Hepatocyte (in vitro differentiated cells): Measurements from ENCODE around the gene RPS6KA2. TPM values are rescaled to one million over a fixed set of nuclear protein-coding genes. Genes with fewer than 3 reads are reported as not detected.

Experiments used
- DNase-seq: peaks from one replicate; pipeline ENCODE4 v3.0.0-alpha.2; 2016; ENCODE audit warnings: low spot score
- H2AFZ ChIP-seq: fragments of 200-600 bp; sonication (generic); 2 replicates; pipeline ENCODE4 v1.6.0; 2016; ENCODE audit warnings: antibody characterized with exemption, mild to moderate bottlenecking
- H3K27ac ChIP-seq: fragments of 200-600 bp; sonication (generic); 2 replicates; pipeline ENCODE4 v1.5.1; 2016; ENCODE audit warnings: mild to moderate bottlenecking
- H3K27me3 ChIP-seq: fragments of 200-600 bp; sonication (generic); 2 replicates; pipeline ENCODE4 v1.6.1; 2016
- H3K36me3 ChIP-seq: fragments of 200-600 bp; sonication (generic); replicated peaks from 2 replicates; pipeline ENCODE4 v1.5.1; 2016; ENCODE audit warnings: low read depth; ENCODE audit not compliant: insufficient read depth
- H3K4me1 ChIP-seq: fragments of 200-600 bp; sonication (generic); 2 replicates; pipeline ENCODE4 v1.5.1; 2016; ENCODE audit warnings: mild to moderate bottlenecking, moderate library complexity; ENCODE audit not compliant: insufficient read depth
- H3K4me2 ChIP-seq: fragments of 200-600 bp; sonication (generic); 2 replicates; pipeline ENCODE4 v1.6.0; 2016
- H3K4me3 ChIP-seq: fragments of 200-600 bp; sonication (generic); 2 replicates; pipeline ENCODE4 v1.5.1; 2016; ENCODE audit warnings: mild to moderate bottlenecking
- H3K79me2 ChIP-seq: fragments of 200-600 bp; sonication (generic); 2 replicates; pipeline ENCODE4 v1.6.0; 2017; ENCODE audit warnings: mild to moderate bottlenecking
- H3K9me2 ChIP-seq: fragments of 200-600 bp; sonication (generic); replicated peaks from 2 replicates; pipeline ENCODE4 v1.6.0; 2017; ENCODE audit warnings: mild to moderate bottlenecking; ENCODE audit not compliant: insufficient read depth
- H3K9me3 ChIP-seq: fragments of 200-600 bp; sonication (generic); 2 replicates; pipeline ENCODE4 v1.5.1; 2016; ENCODE audit warnings: low read depth, mild to moderate bottlenecking
- H4K20me1 ChIP-seq: fragments of 200-600 bp; sonication (generic); 2 replicates; pipeline ENCODE4 v1.6.0; 2016; ENCODE audit warnings: mild to moderate bottlenecking; ENCODE audit not compliant: insufficient read depth, poor library complexity, severe bottlenecking
- CTCF ChIP-seq: fragments of 200-600 bp; sonication (generic); IDR thresholded peaks from 2 replicates; pipeline ENCODE4 v1.5.1; 2016; ENCODE audit warnings: antibody characterized with exemption, mild to moderate bottlenecking; ENCODE audit not compliant: poor library complexity
- EZH2 ChIP-seq: fragments of 200-600 bp; sonication (generic); IDR thresholded peaks from 2 replicates; pipeline ENCODE4 v1.6.1; 2016; ENCODE audit warnings: antibody characterized with exemption, mild to moderate bottlenecking, borderline replicate concordance
- EZH2phosphoT487 ChIP-seq: fragments of 200-600 bp; sonication (generic); IDR thresholded peaks from one replicate; pipeline ENCODE4 v1.6.1; 2018; ENCODE audit warnings: antibody characterized with exemption, mild to moderate bottlenecking, low read depth, moderate library complexity; ENCODE audit not compliant: unreplicated experiment, severe bottlenecking
- WGBS: methylation state at CpG from one replicate; pipeline ENCODE4 v1.1.6; 2016; ENCODE audit warnings: low lambda C conversion rate; ENCODE audit errors: missing lambda C conversion rate; 5-methylcytosine and 5-hydroxymethylcytosine counted together
- polyA plus RNA-seq: library from polyadenylated mRNA; unstranded; fragments of >200 nt; fragmentation: Nextera tagmentation; extraction: Ambion mirVana; gene quantifications from 2 replicates; pipeline ENCODE4 v1.2.1, GENCODE V29; 2016
- total RNA-seq: library from RNA; depleted of rRNA; stranded (reverse); fragments of >200 nt; gene quantifications from 2 replicates; pipeline ENCODE4 v1.2.3, GENCODE V29; 2014

Gene RPS6KA2
- total and polyA plus RNA-seq, 2 experiments from 2014 or later = 27.7 to 29.2 TPM

DNA sequence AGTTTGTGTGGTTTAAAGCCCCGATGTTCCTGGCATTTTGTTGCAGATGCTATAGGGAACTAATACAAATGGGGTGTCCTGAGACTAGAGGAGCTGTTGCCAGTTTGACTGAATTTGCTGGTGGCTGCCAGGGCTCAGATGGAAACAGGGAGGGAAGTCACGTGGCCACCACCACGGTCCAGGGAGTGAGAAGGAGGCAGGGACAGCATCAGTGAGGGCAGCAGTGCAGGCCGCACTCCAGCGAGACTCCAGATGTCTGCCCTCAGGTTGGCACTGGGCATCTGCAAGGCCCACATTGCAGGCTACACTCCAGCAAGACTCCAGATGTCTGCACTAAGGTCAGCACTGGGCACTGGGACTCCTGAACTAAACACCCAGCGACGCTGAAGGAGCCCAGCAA lies 126.8 kb downstream of the RPS6KA2 start:
- Histone ChIP-seq H3K79me2 (no peaks in the 10 kb centered on the region), H3K27me3 (no peaks in the 10 kb centered on the region), H3K4me2 (no peak overlapping the region), H3K9me3 (no peaks in the 10 kb centered on the region), H3K4me1 (no peaks in the 10 kb centered on the region), H3K9me2 (no peaks in the 10 kb centered on the region), H4K20me1 (no peaks in the 10 kb centered on the region), H2AFZ (no peak overlapping the region), H3K4me3 (no peak overlapping the region), H3K27ac (no peak overlapping the region), H3K36me3 (no peaks in the 10 kb centered on the region)
- DNase-seq = no peak
- TF ChIP-seq EZH2phosphoT487 (no peak), CTCF (no peak), EZH2 (no peak)
- 95% methylated on average over 7 of the region's 7 CpGs for WGBS

DNA sequence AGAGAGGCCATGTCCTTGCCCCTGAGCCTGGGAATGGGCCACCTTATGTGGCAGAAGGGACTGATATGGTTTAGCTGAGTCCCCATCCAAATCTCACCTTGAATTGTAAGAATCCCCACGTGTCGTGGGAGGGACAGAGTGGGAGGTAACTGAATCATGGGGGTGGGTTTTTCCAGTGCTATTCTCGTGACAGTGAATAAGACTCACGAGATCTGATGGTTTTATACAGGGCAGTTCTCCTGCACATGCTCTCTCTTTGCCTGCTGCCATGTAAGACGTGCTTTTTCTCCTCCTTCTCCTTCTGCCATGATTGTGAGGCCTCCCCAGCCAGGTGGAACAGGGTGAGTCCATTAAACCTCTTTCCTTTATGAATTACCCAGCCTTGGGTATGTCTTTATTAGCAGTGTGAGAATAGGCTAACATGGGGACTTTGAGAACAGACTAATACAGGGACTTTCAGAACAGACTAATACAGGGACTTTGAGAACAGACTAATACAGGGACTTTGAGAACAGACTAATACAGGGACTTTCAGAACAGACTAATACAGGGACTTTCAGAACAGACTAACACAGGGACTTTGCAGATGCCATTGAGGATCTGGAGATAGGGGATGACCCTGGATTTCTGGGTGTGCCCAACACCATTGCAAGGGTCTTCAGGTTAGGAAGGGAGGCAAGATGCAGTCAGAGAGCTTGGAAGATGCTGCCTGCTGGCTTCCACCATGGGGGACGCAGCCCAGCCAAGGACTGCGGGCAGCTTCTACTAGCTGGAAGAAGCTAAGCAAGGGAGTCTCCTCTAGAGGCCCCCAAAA lies 127.5 kb downstream of the RPS6KA2 start:
- Histone ChIP-seq H3K36me3 (no peaks in the 10 kb centered on the region), H3K27me3 (no peaks in the 10 kb centered on the region), H3K4me3 (no peak overlapping the region), H3K79me2 (no peaks in the 10 kb centered on the region), H4K20me1 (no peaks in the 10 kb centered on the region), H3K27ac (no peak overlapping the region), H3K9me3 (no peaks in the 10 kb centered on the region), H3K4me1 (no peaks in the 10 kb centered on the region), H3K9me2 (no peaks in the 10 kb centered on the region), H3K4me2 (no peak overlapping the region), H2AFZ (no peak overlapping the region)
- DNase-seq = no peak
- TF ChIP-seq CTCF (no peak), EZH2 (no peak), EZH2phosphoT487 (no peak)
- over 99% methylated on average over 7 of the region's 7 CpGs for WGBS

DNA sequence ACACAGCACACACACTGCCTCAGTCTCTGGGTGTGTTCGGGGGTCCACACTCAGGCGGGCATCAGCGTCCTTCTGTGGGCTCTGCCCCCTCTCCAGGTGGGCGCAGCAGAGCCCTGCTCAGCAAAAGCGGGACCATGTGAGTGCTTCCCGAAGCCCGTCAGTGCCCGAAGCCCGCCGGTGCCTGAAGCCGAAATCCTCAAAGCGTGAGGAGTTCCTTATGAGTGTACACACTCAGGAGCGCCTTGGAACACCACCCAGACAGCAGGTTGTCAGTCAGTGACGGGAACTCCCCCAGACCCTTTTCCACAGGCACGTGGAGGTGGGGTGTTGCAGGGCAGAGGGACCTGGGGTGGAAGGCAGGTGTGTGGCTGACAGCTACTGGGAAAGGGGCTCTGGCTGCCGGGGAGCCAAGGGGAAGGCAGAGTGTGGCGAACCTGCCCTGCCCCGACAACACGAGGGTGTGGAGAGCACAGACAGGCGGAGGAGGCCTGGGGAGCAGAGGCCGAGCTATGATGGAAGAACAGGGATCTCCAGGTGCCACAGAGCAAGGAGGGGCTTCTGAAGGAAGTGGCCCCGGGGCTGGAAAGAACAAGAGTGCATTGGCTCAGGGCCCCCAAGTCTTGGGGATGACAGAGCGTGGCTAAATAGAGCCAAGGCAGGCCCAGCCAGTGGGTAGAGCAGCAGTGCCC lies 128.2 kb downstream of the RPS6KA2 start:
- 97% methylated on average over 22 of the region's 23 CpGs for WGBS
- TF ChIP-seq EZH2 (no peak), CTCF (no peak), EZH2phosphoT487 (no peak)

More for the DNA sequence above, 128.2 kb downstream of the RPS6KA2 start:
- Histone ChIP-seq H2AFZ (no peak overlapping the region), H3K79me2 (no peaks in the 10 kb centered on the region), H3K27ac (no peak overlapping the region), H3K4me3 (no peak overlapping the region), H3K36me3 (no peaks in the 10 kb centered on the region), H4K20me1 (no peaks in the 10 kb centered on the region), H3K9me3 (no peaks in the 10 kb centered on the region), H3K9me2 (no peaks in the 10 kb centered on the region), H3K4me1 (no peaks in the 10 kb centered on the region), H3K4me2 (no peak overlapping the region), H3K27me3 (no peaks in the 10 kb centered on the region)
- DNase-seq = no peak
